Immature natural killer cell (primary cell): ENCODE data around the gene ARHGEF9. TPM values are rescaled to one million over a fixed set of nuclear protein-coding genes. Genes with fewer than 3 reads are reported as not detected.
"Not testable (repeated sequence)": the region's sequence is repeated elsewhere in the genome, so short reads cannot be mapped to it uniquely, and the experiment has no call there.

Source experiments
- DNase-seq, 3 donors: peaks; one replicate each; pipeline ENCODE4 v3.0.0; 2022; ENCODE audit warnings: mixed read lengths in 1 of 3
- H3K27ac Mint-ChIP-seq, 6 donors: one replicate each; pipeline ENCODE4 v1.8.0; 2020; ENCODE audit warnings: mixed read lengths in 6 of 6, mild to moderate bottlenecking in 5 of 6, inconsistent platforms in 4 of 6, moderate library complexity in 3 of 6
- H3K27me3 Mint-ChIP-seq, 3 donors: one replicate each; pipeline ENCODE4 v1.8.0; 2020 to 2021; ENCODE audit warnings: low read depth in 3 of 3, mild to moderate bottlenecking in 3 of 3, mixed read lengths in 3 of 3, moderate library complexity in 3 of 3, inconsistent platforms in 1 of 3
- H3K36me3 Mint-ChIP-seq, 3 donors: one replicate each; pipeline ENCODE4 v1.8.0; 2020; ENCODE audit warnings: mixed read lengths in 3 of 3, inconsistent platforms in 2 of 3, mild to moderate bottlenecking in 2 of 3
- H3K4me1 Mint-ChIP-seq, 2 donors: one replicate each; pipeline ENCODE4 v1.8.0; 2020; ENCODE audit warnings: inconsistent platforms in 2 of 2, mild to moderate bottlenecking in 2 of 2, mixed read lengths in 2 of 2, moderate library complexity in 1 of 2
- H3K4me3 Mint-ChIP-seq, 5 donors: one replicate each; pipeline ENCODE4 v1.8.0; 2020; ENCODE audit warnings: mild to moderate bottlenecking in 5 of 5, mixed read lengths in 5 of 5, inconsistent platforms in 3 of 5, moderate library complexity in 3 of 5
- H3K9me3 Mint-ChIP-seq, 6 donors: one replicate each; pipeline ENCODE4 v1.8.0; 2020; ENCODE audit warnings: mild to moderate bottlenecking in 6 of 6, mixed read lengths in 6 of 6, inconsistent platforms in 4 of 6, moderate library complexity in 3 of 6
- polyA plus RNA-seq, 3 donors: library from polyadenylated mRNA; unstranded; fragments of 300-500 nt; fragmentation: Illumina TruSeq; gene quantifications; one replicate each; pipeline ENCODE4 v1.2.3, GENCODE V29; 2021

Gene ARHGEF9
- polyA plus RNA-seq, 3 donors from 2014 or later: 13.3 to 21.2 (median 15.5) TPM

DNA sequence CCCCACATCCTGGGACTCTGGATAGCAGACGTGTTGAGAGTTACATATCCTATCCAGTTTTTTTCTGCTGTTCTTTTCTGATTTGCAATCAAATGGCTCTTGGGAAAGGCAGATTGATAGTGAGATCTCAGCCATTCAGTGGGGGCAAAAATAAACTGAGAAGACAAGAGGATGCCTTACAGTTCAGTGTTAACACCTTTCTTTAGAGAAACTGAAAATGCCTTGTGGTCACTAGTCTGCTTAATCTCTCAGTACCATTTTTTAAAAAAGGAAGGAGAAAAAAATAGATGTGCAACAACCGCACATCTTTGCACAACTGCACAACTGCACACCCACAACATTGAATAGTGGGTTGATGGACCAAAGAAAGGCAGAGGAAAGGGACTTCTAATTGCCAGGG is 109.3 kb downstream of the ARHGEF9 start:
- H3K27ac Mint-ChIP-seq: peak overlapping the region in 4 of 6 donors; percentile 36 to 75 (median 53)
- H3K36me3 Mint-ChIP-seq: peaks cover 0 to 21% (median 19%) of the 10 kb centered on the region in 3 donors
- H3K4me1 Mint-ChIP-seq: peaks cover 17 to 23% of the 10 kb centered on the region in 2 donors
- no peak for DNase-seq
- peak overlapping the region in 4 of 5 donors; percentile 6 to 46 (median 40) for H3K4me3 Mint-ChIP-seq
- H3K9me3 Mint-ChIP-seq: no peaks in the 10 kb centered on the region
- no peaks in the 10 kb centered on the region for H3K27me3 Mint-ChIP-seq

DNA sequence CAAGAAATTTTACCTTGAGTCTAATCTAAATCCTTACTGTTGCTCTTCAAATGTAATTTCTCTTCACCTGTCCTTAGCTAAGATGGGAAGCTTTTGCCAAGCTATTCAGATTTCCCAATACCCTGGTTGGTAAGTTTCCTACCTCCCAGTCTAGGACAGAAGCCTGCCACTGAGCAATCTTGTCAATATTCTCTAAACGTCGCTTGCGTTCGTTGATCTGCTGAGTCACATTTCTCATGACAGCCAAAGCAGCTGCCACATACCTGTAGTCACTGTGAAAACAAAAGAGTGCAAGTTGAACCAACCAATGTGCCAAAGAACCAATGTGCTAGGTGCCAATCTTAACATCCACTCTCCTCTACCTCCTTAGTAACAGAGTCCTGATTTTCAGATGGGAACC is 111.1 kb downstream of the ARHGEF9 start:
- H3K36me3 Mint-ChIP-seq: peaks cover 0 to 24% (median 18%) of the 10 kb centered on the region in 3 donors
- no peak overlapping the region for H3K4me3 Mint-ChIP-seq
- peaks cover 15 to 16% of the 10 kb centered on the region in 2 donors for H3K4me1 Mint-ChIP-seq
- H3K9me3 Mint-ChIP-seq: no peaks in the 10 kb centered on the region
- no peak for DNase-seq
- H3K27ac Mint-ChIP-seq: no peak overlapping the region
- no peaks in the 10 kb centered on the region for H3K27me3 Mint-ChIP-seq

DNA sequence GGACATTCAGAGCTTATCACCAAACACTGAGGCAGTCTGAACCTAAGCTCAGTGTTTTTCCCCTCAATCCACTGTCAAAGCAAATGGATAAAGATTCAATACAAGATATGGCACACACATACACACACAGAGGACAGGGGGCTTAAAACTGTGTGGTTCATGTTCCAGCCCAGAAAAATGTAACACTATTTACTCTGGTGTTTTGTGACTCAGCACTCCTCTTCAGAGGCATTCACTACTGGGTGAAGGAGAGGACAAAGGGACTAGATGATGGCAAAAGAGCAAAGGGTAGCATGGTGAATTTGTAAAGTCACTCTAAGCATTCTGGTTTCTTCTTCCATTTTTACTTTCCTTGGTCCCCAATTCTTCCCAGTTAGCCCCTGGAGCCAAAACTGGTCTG is 120.3 kb downstream of the ARHGEF9 start:
- H3K9me3 Mint-ChIP-seq: no peaks in the 10 kb centered on the region
- H3K4me3 Mint-ChIP-seq: no peak overlapping the region
- H3K4me1 Mint-ChIP-seq: no peaks in the 10 kb centered on the region
- H3K36me3 Mint-ChIP-seq: peaks cover 8 to 22% (median 13%) of the 10 kb centered on the region in 3 donors
- no peak for DNase-seq
- peak overlapping the region in 3 of 6 donors; percentile 6 to 51 (median 20) for H3K27ac Mint-ChIP-seq
- no peaks in the 10 kb centered on the region for H3K27me3 Mint-ChIP-seq

DNA sequence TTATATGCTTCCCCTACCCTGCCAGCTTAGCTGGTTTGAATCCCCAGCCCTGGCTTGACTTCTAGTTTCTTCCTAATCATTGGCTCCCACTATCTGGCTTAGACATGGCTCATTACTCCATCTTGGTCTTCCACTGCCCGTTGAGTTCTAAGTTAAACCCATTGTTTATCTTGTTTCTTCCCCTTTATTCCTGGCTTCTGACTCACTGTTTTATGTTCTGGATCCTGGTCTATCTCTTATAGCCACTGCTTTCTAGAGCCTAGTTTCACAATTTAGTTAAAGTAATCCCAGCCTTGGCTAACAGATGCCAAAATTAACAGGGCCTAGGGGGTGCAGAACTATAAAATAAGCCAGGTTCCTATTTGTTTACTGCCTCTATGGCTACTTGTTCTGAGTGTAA is 120.9 kb downstream of the ARHGEF9 start:
- Mint-ChIP-seq H3K27ac (no peak overlapping the region), H3K4me1 (no peaks in the 10 kb centered on the region), H3K9me3 (no peaks in the 10 kb centered on the region), H3K4me3 (no peak overlapping the region), H3K27me3 (no peaks in the 10 kb centered on the region), H3K36me3 (peaks cover 8 to 18% (median 10%) of the 10 kb centered on the region in 3 donors)
- DNase-seq: no peak

DNA sequence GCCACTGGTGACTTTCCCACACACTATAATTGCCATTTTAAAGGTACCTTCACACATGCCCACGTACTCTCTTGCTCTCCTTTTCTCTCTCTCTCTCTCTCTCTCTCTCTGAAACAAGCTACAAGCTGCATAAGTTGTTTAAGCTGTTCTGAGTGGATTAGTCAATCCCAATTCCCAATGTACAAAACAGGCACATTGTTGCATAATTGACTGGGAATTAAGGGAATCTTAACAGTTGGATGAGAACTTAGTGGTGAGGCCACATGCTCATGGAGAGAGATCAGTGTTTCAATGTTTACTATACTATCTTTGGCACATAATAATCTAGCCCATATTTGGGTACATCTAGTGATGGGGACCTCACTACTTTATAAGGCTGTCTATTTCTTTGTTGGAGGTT is 123.3 kb downstream of the ARHGEF9 start:
- Mint-ChIP-seq H3K4me1 (no peaks in the 10 kb centered on the region), H3K27ac (peak overlapping the region in 1 of 6 donors; percentile 10), H3K27me3 (no peaks in the 10 kb centered on the region), H3K36me3 (peaks cover 7 to 17% (median 16%) of the 10 kb centered on the region in 3 donors), H3K4me3 (no peak overlapping the region), H3K9me3 (no peaks in the 10 kb centered on the region)
- DNase-seq: no peak

- Mint-ChIP-seq H3K9me3 (no peaks in the 10 kb centered on the region), H3K27me3 (no peaks in the 10 kb centered on the region), H3K36me3 (peaks cover 0 to 19% (median 12%) of the 10 kb centered on the region in 3 donors), H3K27ac (peak overlapping the region in 1 of 6 donors; percentile 26), H3K4me3 (no peak overlapping the region), H3K4me1 (no peaks in the 10 kb centered on the region)
- DNase-seq: no peak
These were observed 126.1 kb downstream of the ARHGEF9 start for GRCh38 chrX:63658920-63659319.

DNA sequence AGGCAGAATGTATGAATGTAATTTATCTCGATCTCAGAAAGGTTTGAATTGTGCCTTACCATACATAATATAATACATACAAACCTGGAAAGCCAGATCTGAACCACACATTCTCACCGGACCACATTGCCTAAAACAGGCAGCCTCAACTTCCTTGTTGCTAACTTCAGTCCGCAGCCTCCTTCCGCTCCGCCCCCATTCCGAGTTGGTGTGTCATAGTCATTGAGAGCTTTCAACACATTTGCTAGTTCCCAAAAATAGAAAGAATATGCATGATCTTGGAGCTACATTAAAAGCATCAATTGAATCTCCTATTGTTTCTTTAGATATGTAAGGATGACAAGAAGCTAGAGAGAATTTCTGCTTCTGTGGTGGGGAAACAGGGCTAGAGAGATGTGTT is 127.2 kb downstream of the ARHGEF9 start:
- DNase-seq: no peak
- H3K36me3 Mint-ChIP-seq: peaks cover 5 to 21% (median 13%) of the 10 kb centered on the region in 3 donors
- no peak overlapping the region for H3K27ac Mint-ChIP-seq
- H3K27me3 Mint-ChIP-seq: no peaks in the 10 kb centered on the region
- H3K4me3 Mint-ChIP-seq: no peak overlapping the region
- H3K4me1 Mint-ChIP-seq: no peaks in the 10 kb centered on the region
- H3K9me3 Mint-ChIP-seq: no peaks in the 10 kb centered on the region

- H3K4me1 Mint-ChIP-seq: no peaks in the 10 kb centered on the region
- DNase-seq: no peak
- H3K9me3 Mint-ChIP-seq: no peaks in the 10 kb centered on the region
- H3K27me3 Mint-ChIP-seq: no peaks in the 10 kb centered on the region
- no peak overlapping the region for H3K4me3 Mint-ChIP-seq
- peaks cover 9 to 21% (median 15%) of the 10 kb centered on the region in 3 donors for H3K36me3 Mint-ChIP-seq
- H3K27ac Mint-ChIP-seq: no peak overlapping the region
These were observed 128.0 kb downstream of the ARHGEF9 start for GRCh38 chrX:63656871-63657580.

GRCh38 chrX:63652086-63652765 is 132.8 kb downstream of the ARHGEF9 start:
- no peak for DNase-seq
- H3K27ac Mint-ChIP-seq: no peak overlapping the region
- peaks cover 8 to 25% (median 9%) of the 10 kb centered on the region in 3 donors for H3K36me3 Mint-ChIP-seq
- H3K9me3 Mint-ChIP-seq: no peaks in the 10 kb centered on the region
- no peak overlapping the region for H3K4me3 Mint-ChIP-seq
- peaks cover 2 to 4% (median 2%) of the 10 kb centered on the region in 3 donors for H3K27me3 Mint-ChIP-seq
- H3K4me1 Mint-ChIP-seq: no peaks in the 10 kb centered on the region

GRCh38 chrX:63645748-63646147 is 139.3 kb downstream of the ARHGEF9 start:
- not testable (repeated sequence) for H3K4me3 Mint-ChIP-seq, H3K4me1 Mint-ChIP-seq, DNase-seq, H3K27ac Mint-ChIP-seq, H3K27me3 Mint-ChIP-seq, H3K9me3 Mint-ChIP-seq
- H3K36me3 Mint-ChIP-seq: peaks cover 0 to 19% (median 8%) of the 10 kb centered on the region in 3 donors

GRCh38 chrX:63635750-63636149 is 149.3 kb downstream of the ARHGEF9 start:
- H3K27me3 Mint-ChIP-seq: peaks cover 0 to 3% (median 2%) of the 10 kb centered on the region in 3 donors
- H3K4me1 Mint-ChIP-seq: peaks cover 4 to 10% of the 10 kb centered on the region in 2 donors

DNA sequence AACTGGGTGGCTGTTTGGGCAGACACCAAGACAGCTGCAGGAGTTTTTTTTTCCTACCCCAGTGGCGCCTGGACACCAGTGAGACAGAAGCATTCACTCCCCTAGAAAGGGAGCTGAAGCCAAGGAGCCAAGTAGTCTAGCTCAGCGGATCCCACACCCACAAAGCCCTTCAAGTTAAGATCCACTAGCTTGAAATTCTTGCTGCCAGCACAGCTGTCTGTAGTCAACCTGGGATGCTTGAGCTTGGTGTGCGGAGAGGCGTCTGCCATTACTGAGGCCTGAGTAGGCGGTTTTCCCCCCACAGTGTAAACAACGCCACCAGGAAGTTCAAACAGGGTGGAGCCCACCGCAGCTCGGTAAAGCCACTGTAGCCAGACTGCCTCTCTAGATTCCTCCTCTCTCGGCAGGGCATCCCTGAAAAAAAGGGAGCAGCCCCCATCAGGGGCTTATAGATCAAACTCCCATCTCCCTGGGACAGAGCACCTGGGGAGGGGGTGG is 171.4 kb downstream of the ARHGEF9 start:
- no peak for DNase-seq
- H3K4me1 Mint-ChIP-seq: no peaks in the 10 kb centered on the region
- peaks cover 0 to 5% (median 0%) of the 10 kb centered on the region in 3 donors for H3K36me3 Mint-ChIP-seq
- no peaks in the 10 kb centered on the region for H3K9me3 Mint-ChIP-seq
- peaks cover 0 to 6% (median 3%) of the 10 kb centered on the region in 3 donors for H3K27me3 Mint-ChIP-seq
- H3K4me3 Mint-ChIP-seq: no peak overlapping the region
- no peak overlapping the region for H3K27ac Mint-ChIP-seq

More at GRCh38 chrX:63635750-63636149, 149.3 kb downstream of the ARHGEF9 start:
- H3K9me3 Mint-ChIP-seq: peaks cover 0 to 6% (median under 1%) of the 10 kb centered on the region in 6 donors
- peaks cover 11 to 45% (median 38%) of the 10 kb centered on the region in 3 donors for H3K36me3 Mint-ChIP-seq
- no peak overlapping the region for H3K4me3 Mint-ChIP-seq
- DNase-seq: no peak
- peak overlapping the region in 1 of 6 donors; percentile 55 for H3K27ac Mint-ChIP-seq

- peaks cover 0 to 10% (median 6%) of the 10 kb centered on the region in 3 donors for H3K27me3 Mint-ChIP-seq
- H3K36me3 Mint-ChIP-seq: peaks cover 0 to 3% (median 0%) of the 10 kb centered on the region in 3 donors
- no peak overlapping the region for H3K4me3 Mint-ChIP-seq
- peaks cover 0 to 3% of the 10 kb centered on the region in 2 donors for H3K4me1 Mint-ChIP-seq
- DNase-seq: no peak
- no peak overlapping the region for H3K27ac Mint-ChIP-seq
- H3K9me3 Mint-ChIP-seq: peaks cover 0 to 2% (median 0%) of the 10 kb centered on the region in 6 donors
These were observed 199.1 kb downstream of the ARHGEF9 start for GRCh38 chrX:63585936-63586335.
